ENCODE results near the gene MLLT6.

GRCh38 chr17:38658741-38659345 is 46.2 kb upstream of the MLLT6 start:
- TF ChIP-seq CTCF (IDR thresholded peaks at IDR 0.05) (no peak), ZFX (IDR thresholded peaks at IDR 0.05; ENCODE audit: borderline replicate concordance) (no peak)

All from 22Rv1 (cell line).